ENCODE results near the gene CKAP5.

- TF ChIP-seq CTCF (optimal IDR thresholded peaks at IDR 0.05 in 1 of 3, IDR thresholded peaks at IDR 0.05 in 1 of 3, conservative IDR thresholded peaks at IDR 0.05 in 1 of 3; ENCODE audit: extremely low read depth in 1 of 3, insufficient read depth in 2 of 3, low read length in 3 of 3), result no peak
- no peak for TF ChIP-seq EZH2 (IDR thresholded peaks at IDR 0.05; ENCODE audit: low read length)
Measured at GRCh38 chr11:46856605-46857343, 10.7 kb upstream of the CKAP5 start.
